Stimulated activated CD4-positive, alpha-beta T cell treated with anti-CD3 and anti-CD28 coated beads, Interleukin-1b, Interleukin-23, amount 100 ng/mL, for 4 hours (primary cell): ENCODE measurements around the gene GRIK4.
"Not testable (repeated sequence)": the region's sequence is repeated elsewhere in the genome, so short reads cannot be mapped to it uniquely, and the experiment has no call there.

ENCODE experiments used
- DNase-seq, 2 donors: peaks; one replicate each; pipeline ENCODE4 v3.0.0-alpha.2; 2020; ENCODE audit warnings: low read depth in 2 of 2

GRIK4 gene

GRCh38 chr11:120574876-120575275 is 63.3 kb downstream of the GRIK4 start:
- DNase-seq: no peak

DNA sequence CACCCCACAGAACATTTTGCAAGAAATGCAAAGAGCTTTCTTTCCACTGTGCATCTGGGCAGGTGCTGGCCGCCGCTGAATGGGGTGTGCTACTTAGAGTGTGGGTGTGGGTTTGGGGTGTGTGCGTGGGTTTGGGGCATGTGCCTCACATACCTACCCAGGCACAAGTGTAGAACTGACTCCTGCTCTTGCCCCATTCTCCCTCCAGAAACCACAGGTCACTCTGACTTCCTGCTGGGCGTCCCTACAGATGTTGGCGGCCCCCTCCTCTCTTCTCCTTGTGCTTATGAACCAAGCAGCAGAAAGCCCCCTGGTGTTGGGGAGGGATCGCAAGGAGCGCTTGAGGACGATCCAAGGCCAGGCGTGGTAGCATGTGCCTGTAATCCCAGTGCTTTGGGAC is 63.9 kb downstream of the GRIK4 start:
- DNase-seq: no peak

- no peak for DNase-seq
Observed at GRCh38 chr11:120576606-120577005, 65.1 kb downstream of the GRIK4 start.

- no peak for DNase-seq
Observed at GRCh38 chr11:120577041-120577440, 65.5 kb downstream of the GRIK4 start.

- DNase-seq: no peak
Observed at GRCh38 chr11:120577624-120578363, 66.2 kb downstream of the GRIK4 start.

DNA sequence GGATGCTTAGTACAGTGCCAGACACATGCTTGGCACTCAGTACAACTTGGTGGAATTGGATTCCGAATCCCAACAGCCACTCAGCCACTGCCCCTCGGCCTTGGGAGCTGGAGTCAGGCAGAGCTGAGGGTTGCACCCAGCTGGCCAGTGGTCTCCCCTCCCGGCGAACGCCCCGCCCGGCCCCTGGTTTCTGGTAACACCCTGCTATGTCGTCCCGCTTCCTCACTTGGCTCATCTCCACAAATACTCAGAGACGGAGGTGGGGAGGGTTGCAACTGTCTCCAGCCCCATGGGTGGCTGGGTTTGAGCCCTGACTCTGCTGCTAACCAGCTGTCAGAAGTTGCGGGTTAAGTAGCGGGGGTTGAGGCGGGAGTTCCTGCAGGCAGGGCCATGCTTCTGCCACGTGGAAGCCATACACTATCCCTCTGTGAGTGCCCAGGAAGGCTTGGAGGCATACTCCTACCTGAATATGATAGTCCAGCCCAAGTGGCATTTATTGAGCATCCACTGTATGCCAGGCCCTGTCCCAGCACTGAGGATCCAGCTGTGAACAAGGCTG is 67.1 kb downstream of the GRIK4 start:
- no peak for DNase-seq

GRCh38 chr11:120579611-120580031 is 68.1 kb downstream of the GRIK4 start:
- DNase-seq: no peak

- no peak for DNase-seq
Observed at GRCh38 chr11:120581313-120581712, 69.8 kb downstream of the GRIK4 start.

- DNase-seq: not testable (repeated sequence)
Observed at GRCh38 chr11:120582535-120582934, 71.0 kb downstream of the GRIK4 start.

DNA sequence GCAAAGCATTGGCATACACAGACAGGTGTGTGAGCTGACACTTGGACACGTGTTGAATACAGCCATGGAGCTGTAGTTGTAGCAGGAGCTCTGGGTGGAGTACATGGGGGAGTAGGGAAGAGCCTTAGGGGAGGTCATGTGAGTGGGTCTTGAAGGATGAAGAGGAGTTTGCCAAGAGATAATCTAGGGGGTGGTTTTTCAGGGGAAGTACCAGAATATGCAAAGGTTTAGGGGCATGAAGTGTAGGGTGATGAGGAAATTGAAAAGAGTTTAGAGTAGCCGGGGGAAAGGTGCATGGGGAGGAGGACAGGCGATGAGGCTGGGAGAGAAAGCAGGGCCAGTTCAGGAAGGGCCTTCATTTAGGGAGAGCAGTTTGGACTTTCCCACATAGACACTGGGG is 74.5 kb downstream of the GRIK4 start:
- no peak for DNase-seq

DNA sequence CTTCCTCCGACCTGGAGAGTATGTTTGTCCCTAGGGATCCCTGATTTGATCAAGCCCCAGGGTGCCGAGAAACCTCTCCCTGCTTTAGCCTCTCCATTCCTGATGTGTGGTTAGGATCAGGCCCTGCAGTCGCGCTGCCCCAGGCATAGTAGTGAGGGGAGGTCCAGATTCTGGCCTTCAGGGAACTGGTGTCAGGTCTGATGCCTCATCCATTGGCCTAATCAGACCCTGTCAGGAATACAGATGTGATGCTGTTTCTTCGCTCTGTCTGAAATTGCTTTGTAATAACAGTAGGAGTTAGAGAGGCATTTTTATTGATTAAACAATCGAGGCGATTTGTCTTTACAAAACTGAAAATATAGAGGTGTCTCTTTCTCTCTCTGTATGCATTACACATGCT is 75.2 kb downstream of the GRIK4 start:
- no peak for DNase-seq

DNA sequence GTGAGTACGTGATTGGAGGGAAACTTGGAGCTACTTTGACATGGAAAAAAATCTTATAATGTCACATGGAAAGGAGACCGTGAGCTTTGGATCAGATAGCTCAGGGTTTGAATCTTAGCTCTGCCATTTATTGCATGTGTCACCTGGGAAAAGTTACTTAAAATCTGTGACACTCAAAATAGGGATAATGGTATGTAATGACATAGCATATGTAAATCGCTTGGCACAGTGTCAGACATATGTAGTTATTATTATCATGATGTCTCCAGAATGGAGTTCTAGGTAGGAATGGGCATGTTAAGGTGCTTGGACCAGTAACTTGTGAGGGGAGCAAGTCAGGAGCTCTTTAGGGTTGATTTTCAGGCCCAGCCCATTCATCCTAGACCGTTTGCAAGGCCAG is 75.8 kb downstream of the GRIK4 start:
- DNase-seq: no peak

DNA sequence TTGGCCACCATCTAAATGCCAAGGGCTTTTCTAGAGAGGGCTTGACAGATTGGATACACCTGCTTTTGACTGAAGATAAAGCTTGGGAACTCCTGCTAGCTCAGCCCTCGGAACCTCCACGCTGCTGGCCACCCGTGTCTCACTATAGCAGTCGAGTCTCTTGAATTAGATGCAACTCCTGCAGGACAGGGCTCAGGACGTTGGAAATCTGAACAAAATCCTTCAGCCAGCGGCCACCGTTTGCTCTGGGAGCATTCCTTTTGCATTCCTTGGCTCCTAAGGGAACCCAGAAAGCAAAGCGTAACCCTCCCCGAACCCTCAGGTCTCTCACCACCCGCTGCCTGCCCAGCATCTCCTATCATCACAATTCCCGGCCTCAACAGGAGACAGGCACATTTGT is 77.8 kb downstream of the GRIK4 start:
- DNase-seq: no peak

DNA sequence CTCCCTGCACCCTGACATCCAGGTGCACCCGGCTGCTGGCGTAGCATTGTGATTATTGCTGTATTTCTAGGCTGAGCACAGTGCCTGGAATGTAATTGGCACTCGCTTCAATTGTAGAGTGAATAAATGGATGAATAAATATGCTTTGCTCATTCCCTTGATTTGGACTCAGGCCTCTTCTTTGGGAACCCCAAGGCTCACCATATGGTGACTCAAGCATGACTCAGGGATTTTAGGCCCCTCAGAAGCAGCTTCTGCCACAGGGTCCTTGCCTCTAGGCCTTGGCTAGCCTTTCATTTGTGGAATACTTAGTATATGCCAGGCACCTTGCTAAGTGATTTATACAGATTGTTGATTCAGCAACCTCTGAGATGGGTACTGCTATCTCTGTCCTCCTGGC is 78.9 kb downstream of the GRIK4 start:
- DNase-seq: no peak

- no peak for DNase-seq
Observed at GRCh38 chr11:120594746-120595145, 83.2 kb downstream of the GRIK4 start.

DNA sequence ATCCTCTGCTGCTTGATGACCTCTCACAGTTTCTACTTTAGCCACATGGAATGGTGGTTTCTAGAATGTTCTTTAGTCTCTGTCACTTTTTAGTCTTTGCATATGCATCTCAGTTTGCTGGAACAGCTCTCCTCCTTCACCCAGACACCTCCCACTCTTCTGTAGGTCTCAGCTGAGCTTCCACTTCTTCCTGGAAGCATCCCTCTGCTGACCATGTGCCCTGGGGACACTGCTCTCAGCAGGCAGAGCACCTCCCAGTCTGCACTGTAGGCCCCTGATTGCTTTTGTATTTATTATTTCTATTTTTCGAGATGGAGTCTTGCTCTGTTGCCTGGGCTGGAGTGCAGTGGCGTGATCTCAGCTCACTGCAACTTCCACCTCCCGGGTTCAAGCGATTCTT is 84.0 kb downstream of the GRIK4 start:
- DNase-seq: no peak

GRCh38 chr11:120597250-120598215 is 86.0 kb downstream of the GRIK4 start:
- DNase-seq: no peak

DNA sequence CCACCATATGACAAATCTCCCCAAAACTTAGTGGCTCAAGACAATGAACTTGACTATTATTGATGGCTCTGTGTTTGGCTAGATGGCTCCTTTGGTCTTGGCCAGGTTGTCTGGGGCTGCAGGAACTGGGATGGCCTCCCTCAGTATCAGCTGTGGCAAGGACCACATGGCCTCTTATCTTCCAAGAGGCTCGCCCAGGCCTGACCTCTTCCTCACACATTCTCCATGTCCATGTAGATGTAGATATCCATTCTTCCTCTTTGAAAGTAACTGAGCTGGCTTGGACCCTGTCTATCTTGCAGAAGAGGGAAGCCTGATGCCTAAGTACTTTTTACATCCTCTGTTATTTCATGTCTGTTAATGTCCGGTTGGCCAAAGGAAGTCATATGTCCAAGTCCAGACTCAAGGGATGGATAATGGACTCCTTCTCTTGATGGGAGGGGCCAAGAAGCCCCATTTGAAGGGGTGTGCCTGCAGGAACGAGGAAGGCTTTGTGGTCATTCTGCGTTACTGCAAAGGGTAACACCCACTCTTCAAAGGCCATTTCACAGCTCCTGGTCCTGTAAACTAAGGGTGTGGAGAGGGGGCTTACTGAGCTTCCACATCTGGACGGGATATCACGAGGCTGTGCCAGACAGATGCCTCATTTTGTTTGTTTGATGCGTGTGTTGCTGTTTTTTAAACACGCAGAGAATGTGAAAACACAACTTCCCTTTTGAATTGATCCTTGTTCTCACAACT is 87.1 kb downstream of the GRIK4 start:
- no peak for DNase-seq

- no peak for DNase-seq
Observed at GRCh38 chr11:120599816-120600420, 88.4 kb downstream of the GRIK4 start.

- no peak for DNase-seq
Observed at GRCh38 chr11:120601536-120601935, 90.0 kb downstream of the GRIK4 start.

- no peak for DNase-seq
Observed at GRCh38 chr11:120603071-120603470, 91.5 kb downstream of the GRIK4 start.
